GM21390 (cell line): Measurements from ENCODE around the gene DOCK10.
A peak's percentile ranks its signal among the peaks of the same experiment; 100 is the strongest.
"Not testable (repeated sequence)": the region's sequence is repeated elsewhere in the genome, so short reads cannot be mapped to it uniquely, and the experiment has no call there.

ENCODE experiments used
- ATAC-seq: cut with Tn5 transposase; IDR thresholded peaks from one replicate; pipeline ENCODE4 v1.9.1; 2021; ENCODE audit not compliant: unreplicated experiment

The DOCK10 gene

DNA sequence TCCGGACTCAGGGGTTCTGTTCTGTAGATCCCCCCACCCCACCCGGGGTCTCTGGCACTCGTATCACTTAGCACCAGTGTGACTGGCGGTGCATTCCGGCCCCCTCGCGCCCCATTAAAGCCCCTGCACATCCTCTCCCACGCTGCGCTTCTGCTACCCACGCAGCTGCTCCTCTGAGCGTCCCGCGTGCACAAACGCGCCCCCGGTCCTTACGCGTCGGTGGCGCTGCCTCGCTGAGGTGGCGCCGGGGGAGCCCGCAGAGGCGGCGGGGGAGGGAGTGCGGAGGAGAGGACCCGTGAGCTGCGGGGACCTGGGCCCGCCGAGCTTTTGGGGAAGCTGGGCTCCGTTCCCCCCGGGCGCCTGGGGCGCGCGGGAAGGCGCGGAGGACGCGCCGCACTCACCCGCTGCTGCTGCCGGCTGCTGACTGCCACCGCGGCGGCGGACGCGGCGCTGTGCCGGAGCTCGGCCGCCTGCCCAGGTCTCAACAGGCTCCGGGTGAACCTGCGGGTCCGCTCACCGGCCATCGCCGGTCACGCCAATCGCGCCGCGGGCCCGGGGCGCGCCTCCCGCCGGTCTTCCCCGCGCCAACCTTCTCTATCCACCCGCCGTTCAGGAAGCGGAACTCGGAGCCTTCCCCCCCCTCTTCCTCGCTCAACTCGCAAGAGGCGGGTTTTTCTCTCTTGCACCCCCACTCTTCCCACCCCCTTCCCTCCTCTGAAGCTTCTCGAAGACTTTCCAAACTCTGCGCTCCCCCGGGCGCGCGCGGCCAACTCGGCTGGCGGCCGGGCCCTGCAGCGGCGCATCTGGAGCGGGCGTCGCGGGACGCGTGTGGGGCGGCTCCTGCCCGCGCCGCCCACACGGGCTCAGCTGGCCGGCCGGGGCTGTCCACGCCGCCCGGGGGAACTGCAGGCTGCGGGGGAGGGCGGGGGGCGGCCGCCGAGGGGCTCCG is at the start of gene DOCK10:
Gene DOCK10 (minus strand): TSS at position 618 of the 949 bp plus-strand sequence. CDS start 94 bp downstream, at position 524.
- peak; percentile 20 for ATAC-seq

DNA sequence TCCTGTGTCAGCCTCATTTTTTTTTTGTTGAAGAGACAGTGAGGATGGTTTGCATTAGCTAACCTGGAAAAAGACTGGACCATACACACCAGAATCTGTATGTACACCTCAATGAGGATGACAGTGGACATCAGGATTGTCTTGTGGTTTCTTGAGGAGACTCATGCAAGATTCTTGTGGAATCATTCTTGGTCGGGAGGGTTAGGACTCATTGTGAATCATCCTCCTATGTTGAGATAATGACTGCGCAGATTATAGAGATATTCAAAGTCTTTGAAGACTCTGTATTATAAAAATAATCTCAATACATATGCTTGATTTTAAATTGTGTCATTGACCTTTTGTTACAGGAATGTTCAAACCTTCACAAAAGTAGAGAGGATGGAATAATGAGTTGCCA is 49.1 kb upstream of the DOCK10 start:
- no peak for ATAC-seq

GRCh38 chr2:225090746-225091145 is 48.5 kb upstream of the DOCK10 start:
- no peak for ATAC-seq

GRCh38 chr2:225086915-225087314 is 44.6 kb upstream of the DOCK10 start:
- no peak for ATAC-seq

DNA sequence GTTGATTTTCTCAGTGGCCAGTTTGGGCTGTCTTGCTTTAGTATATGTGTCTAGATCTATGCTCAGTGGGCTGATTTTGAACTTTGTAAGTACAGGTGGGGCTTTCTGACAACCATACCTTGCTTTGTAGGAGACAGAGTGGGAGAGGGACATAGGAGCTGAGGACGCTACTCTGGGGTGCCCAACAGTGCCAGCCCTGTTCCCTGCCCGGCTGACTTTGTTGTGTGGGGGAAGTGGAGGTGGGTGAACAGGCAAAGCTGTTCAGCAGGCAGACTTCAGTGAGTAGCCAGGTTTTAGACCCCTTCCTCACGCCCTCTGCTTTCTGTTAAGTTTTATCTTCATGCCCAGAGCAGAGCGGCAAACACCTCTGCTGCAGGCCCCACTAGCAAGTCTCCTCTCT is 44.2 kb upstream of the DOCK10 start:
- ATAC-seq: no peak

GRCh38 chr2:225083276-225083675 is 41.0 kb upstream of the DOCK10 start:
- ATAC-seq: no peak

- no peak for ATAC-seq
Measured at GRCh38 chr2:225076125-225076524, 33.9 kb upstream of the DOCK10 start.

DNA sequence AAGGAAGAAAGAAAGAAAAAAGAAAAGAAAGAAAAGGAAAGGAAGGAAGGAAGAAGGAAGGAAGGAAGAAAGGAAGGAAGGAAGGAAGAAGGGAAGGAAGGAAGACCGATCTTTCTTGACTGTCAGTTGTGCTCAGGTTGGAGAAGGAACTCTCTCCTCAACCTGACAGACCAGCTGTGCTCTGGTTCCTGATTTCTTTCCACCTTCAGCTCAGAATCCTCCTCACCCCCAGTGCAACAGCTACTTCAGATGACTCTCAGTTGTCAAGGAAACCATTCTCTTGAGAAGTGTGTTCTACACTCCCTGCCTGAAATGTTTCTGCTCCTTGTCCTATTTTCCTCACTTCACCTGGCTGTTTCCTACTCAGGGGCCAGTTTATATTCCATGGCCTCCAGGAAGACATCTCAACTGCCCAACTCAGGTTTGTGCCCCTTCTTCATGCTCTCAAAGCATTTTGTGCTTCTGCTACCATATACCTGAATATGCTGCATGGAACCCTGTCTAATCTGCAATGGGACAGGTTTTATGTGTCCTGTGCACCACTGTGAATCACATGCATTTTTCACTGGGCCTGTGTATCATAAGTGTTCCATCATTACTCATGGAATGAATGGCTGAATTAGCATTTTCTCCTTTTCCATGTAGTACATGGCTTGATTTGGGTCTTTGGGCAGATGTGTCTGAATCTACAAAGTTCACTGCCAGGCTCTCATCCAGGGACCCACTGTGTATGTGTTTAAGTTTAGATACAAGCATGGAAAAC is 32.8 kb upstream of the DOCK10 start:
- ATAC-seq: no peak

GRCh38 chr2:225074366-225074765 is 32.1 kb upstream of the DOCK10 start:
- no peak for ATAC-seq

GRCh38 chr2:225073198-225073597 is 30.9 kb upstream of the DOCK10 start:
- ATAC-seq: no peak

DNA sequence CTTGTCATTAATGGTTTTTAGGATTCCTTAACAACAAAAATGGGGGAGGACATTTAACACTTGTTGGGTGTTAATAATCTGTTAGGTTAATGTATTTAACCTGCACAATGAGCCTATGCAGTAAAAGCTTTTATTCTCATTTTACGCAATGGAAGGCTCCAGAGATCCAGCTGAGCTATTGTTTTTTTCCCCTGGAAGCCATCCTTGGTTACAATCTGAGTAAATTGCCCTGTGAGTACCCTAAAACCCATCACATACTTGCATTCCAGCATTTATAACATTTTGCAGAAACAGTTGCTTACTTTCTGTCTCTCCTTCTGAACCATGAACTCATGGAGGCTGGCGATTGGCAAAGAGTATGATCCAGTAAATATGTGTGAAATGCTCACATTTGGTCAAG is 30.2 kb upstream of the DOCK10 start:
- no peak for ATAC-seq

DNA sequence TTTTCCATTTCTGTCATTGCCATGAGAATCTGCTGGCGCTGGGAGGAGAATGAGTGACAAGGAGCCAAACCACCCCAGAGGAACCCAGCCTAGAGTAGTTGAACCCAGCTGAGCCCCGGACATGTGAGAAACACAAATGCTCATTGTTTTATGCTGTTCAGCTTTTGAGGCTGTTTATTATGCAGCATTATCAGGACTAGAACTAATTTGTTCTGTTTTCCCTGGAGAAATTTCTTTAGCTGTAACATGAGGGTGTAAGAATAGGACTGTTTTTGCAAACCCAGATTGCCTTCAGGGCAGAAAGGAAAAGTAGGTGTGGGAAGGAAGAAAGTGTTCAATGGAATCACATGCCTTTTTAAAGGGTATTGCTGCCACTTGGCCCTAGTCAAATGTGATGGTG is 28.5 kb upstream of the DOCK10 start:
- no peak for ATAC-seq

DNA sequence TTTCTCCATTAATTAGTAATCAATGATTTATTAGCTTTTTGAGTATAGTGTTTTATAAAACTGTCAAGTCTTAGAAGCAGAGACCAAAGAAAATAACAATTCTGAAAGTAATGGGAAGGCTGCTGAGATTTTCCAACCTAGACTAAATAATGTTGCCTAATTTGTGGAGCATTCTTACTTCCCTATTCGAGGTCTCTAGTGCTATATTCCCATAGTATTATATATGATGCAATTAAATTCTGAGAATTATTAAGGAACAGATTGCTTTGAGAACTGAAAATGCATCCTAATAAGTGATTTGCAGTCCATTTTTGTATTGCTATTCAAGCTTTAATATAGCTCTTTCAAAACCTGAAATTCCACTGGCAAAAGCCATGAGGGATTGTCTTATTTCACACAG is 27.7 kb upstream of the DOCK10 start:
- no peak for ATAC-seq

GRCh38 chr2:225069477-225069876 is 27.2 kb upstream of the DOCK10 start:
- no peak for ATAC-seq

DNA sequence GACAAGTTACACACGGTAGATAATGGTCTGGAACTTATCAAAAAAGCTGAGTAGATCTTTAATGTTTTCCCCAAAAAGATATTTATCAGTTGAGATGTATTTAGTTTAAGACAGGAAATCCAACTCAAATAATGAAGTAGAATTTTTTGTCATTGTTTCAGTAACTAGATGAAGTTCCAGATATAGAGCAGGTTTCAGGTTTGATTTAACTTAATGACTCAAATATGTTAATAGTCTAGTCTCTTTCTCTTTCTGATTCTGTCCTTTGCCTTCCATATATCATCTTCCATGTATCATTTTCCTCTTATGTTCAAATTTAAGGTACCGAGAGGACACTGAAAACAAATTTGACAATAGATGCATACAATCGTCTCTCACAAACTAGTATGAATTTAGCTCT is 23.6 kb upstream of the DOCK10 start:
- peak; percentile 43 for ATAC-seq

GRCh38 chr2:225064928-225065327 is 22.7 kb upstream of the DOCK10 start:
- peak; percentile 14 for ATAC-seq

GRCh38 chr2:225064362-225064761 is 22.1 kb upstream of the DOCK10 start:
- peak; percentile 62 for ATAC-seq

- no peak for ATAC-seq
Measured at GRCh38 chr2:225056330-225057073, 14.2 kb upstream of the DOCK10 start.

GRCh38 chr2:225055714-225056113 is 13.4 kb upstream of the DOCK10 start:
- ATAC-seq: no peak

DNA sequence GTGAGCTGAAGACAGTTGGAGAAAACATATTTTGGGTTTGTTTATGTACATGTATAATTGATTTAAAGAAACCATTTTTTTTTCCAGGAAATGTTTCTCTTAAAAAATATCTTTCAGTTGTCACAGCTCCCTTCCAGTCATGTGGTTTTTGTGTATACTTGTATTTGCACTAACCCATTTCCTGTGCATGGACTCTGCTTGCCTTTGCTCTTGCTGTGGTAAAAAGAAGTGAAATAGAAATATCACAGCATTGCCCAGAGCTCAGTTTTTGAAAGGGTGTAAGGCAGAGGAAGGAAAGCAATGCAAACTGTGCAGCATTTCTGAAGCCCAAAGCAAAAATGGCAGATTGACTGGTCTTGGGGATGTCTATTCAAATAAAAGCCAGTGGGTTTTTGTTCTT is 10.4 kb upstream of the DOCK10 start:
- ATAC-seq: peak; percentile 97

- ATAC-seq: not testable (repeated sequence)
Measured at GRCh38 chr2:225047502-225047901, 5.2 kb upstream of the DOCK10 start.
